Astrocyte (in vitro differentiated cells and primary cell): ENCODE data around the gene ASB1. TPM values are rescaled to one million over a fixed set of nuclear protein-coding genes. Genes with fewer than 3 reads are reported as not detected.

ENCODE experiments used
- DNase-seq: peaks from one replicate; pipeline ENCODE4 v3.0.0-alpha.2; 2010; ENCODE audit warnings: low read depth
- FAIRE-seq: peaks from 2 replicates; lab custom pipeline; 2011; peaks lifted over from hg19 to GRCh38; lab: Jason Lieb, UNC
- H2AFZ ChIP-seq: 2 replicates; pipeline ENCODE4 v1.6.0; 2012; ENCODE audit warnings: low read depth, low read length, inconsistent platforms
- H3K27ac ChIP-seq: 2 replicates; pipeline ENCODE4 v1.5.1; 2011; ENCODE audit warnings: low read depth, low read length, inconsistent platforms
- H3K27me3 ChIP-seq: 2 replicates; pipeline ENCODE4 v1.6.0; 2011; ENCODE audit warnings: low read length, inconsistent platforms; ENCODE audit not compliant: insufficient read depth
- H3K36me3 ChIP-seq: 2 replicates; pipeline ENCODE4 v1.5.1; 2011; ENCODE audit warnings: low read length, inconsistent platforms; ENCODE audit not compliant: insufficient read depth
- H3K4me1 ChIP-seq: 2 replicates; pipeline ENCODE4 v1.5.1; 2011; ENCODE audit warnings: low read length, inconsistent platforms; ENCODE audit not compliant: insufficient read depth
- H3K4me2 ChIP-seq: 2 replicates; pipeline ENCODE4 v1.6.0; 2012; ENCODE audit warnings: low read length, inconsistent platforms
- H3K4me3 ChIP-seq: 2 replicates; pipeline ENCODE4 v1.5.1; 2011; ENCODE audit warnings: low read depth, mild to moderate bottlenecking, low read length, inconsistent platforms; ENCODE audit not compliant: insufficient read depth
- H3K79me2 ChIP-seq: 2 replicates; pipeline ENCODE4 v1.6.0; 2012; ENCODE audit warnings: mild to moderate bottlenecking, low read length, inconsistent platforms; ENCODE audit not compliant: insufficient read depth
- H3K9ac ChIP-seq: 2 replicates; pipeline ENCODE4 v1.6.0; 2012; ENCODE audit warnings: mild to moderate bottlenecking, low read length, inconsistent platforms
- H3K9me3 ChIP-seq: 2 replicates; pipeline ENCODE4 v1.5.1; 2012; ENCODE audit warnings: low read depth, mild to moderate bottlenecking, low read length, inconsistent platforms; ENCODE audit not compliant: insufficient read depth
- H4K20me1 ChIP-seq: 2 replicates; pipeline ENCODE4 v1.6.0; 2012; ENCODE audit warnings: low read length, inconsistent platforms; ENCODE audit not compliant: insufficient read depth
- H3K27ac Mint-ChIP-seq: one replicate; pipeline ENCODE4 v1.8.0; 2021; ENCODE audit warnings: mild to moderate bottlenecking, mixed read lengths; ENCODE audit not compliant: unreplicated experiment
- H3K27me3 Mint-ChIP-seq: one replicate; pipeline ENCODE4 v1.8.0; 2021; ENCODE audit warnings: low read depth, mixed read lengths; ENCODE audit not compliant: unreplicated experiment
- H3K36me3 Mint-ChIP-seq: one replicate; pipeline ENCODE4 v1.8.0; 2021; ENCODE audit warnings: low read depth, mixed read lengths; ENCODE audit not compliant: unreplicated experiment
- H3K4me1 Mint-ChIP-seq: one replicate; pipeline ENCODE4 v1.8.0; 2021; ENCODE audit warnings: low read depth, mixed read lengths; ENCODE audit not compliant: unreplicated experiment
- H3K4me3 Mint-ChIP-seq: one replicate; pipeline ENCODE4 v1.8.0; 2021; ENCODE audit warnings: mild to moderate bottlenecking, moderate library complexity, mixed read lengths; ENCODE audit not compliant: unreplicated experiment
- H3K9me3 Mint-ChIP-seq: one replicate; pipeline ENCODE4 v1.8.0; 2021; ENCODE audit warnings: mild to moderate bottlenecking, mixed read lengths; ENCODE audit not compliant: unreplicated experiment
- CTCF ChIP-seq: IDR thresholded peaks from 2 replicates; pipeline ENCODE4 v1.5.1; 2011; ENCODE audit warnings: low read depth, mild to moderate bottlenecking, inconsistent platforms, low read length, moderate library complexity; ENCODE audit not compliant: insufficient read depth
- EZH2 ChIP-seq: IDR thresholded peaks from 2 replicates; pipeline ENCODE4 v1.6.1; 2012; ENCODE audit warnings: mild to moderate bottlenecking, low read length, inconsistent platforms; ENCODE audit not compliant: insufficient read depth
- total RNA-seq: library from RNA; stranded (reverse); gene quantifications from 2 replicates; pipeline ENCODE4 v1.2.1, GENCODE V29; 2021

The ASB1 gene
- total RNA-seq, 1 donor from 2014 or later: 30.6 TPM

- no peak overlapping the region for H3K4me2 ChIP-seq
- Mint-ChIP-seq H3K4me3 (no peak overlapping the region), H3K36me3 (peaks cover 32% of the 10 kb centered on the region), H3K27me3 (no peaks in the 10 kb centered on the region), H3K27ac (no peak overlapping the region), H3K9me3 (no peaks in the 10 kb centered on the region), H3K4me1 (peaks cover 7% of the 10 kb centered on the region)
- H3K9ac ChIP-seq: no peak overlapping the region
- no peak overlapping the region for H3K27ac ChIP-seq
- H3K4me1 ChIP-seq: peaks cover 20% of the 10 kb centered on the region
- no peak overlapping the region for H3K4me3 ChIP-seq
- TF ChIP-seq CTCF: no peak
- no peak for TF ChIP-seq EZH2
- no peaks in the 10 kb centered on the region for H3K27me3 ChIP-seq
- peaks cover 56% of the 10 kb centered on the region for H3K36me3 ChIP-seq
- DNase-seq (no peak), FAIRE-seq (no peak)
- peaks cover 25% of the 10 kb centered on the region for H4K20me1 ChIP-seq
- peaks cover 95% of the 10 kb centered on the region for H3K79me2 ChIP-seq
- no peak overlapping the region for H2AFZ ChIP-seq
- no peaks in the 10 kb centered on the region for H3K9me3 ChIP-seq
Measured at GRCh38 chr2:238445409-238446190, 18.9 kb downstream of the ASB1 start.

GRCh38 chr2:238446371-238446770 lies 19.6 kb downstream of the ASB1 start:
- Histone ChIP-seq H3K4me2 (no peak overlapping the region), H4K20me1 (peaks cover 31% of the 10 kb centered on the region), H3K9me3 (no peaks in the 10 kb centered on the region), H3K4me1 (peaks cover 13% of the 10 kb centered on the region), H3K27ac (no peak overlapping the region), H3K27me3 (no peaks in the 10 kb centered on the region), H3K4me3 (no peak overlapping the region), H3K36me3 (peaks cover 63% of the 10 kb centered on the region), H3K79me2 (peaks cover 95% of the 10 kb centered on the region), H2AFZ (no peak overlapping the region), H3K9ac (no peak overlapping the region)
- Mint-ChIP-seq H3K27ac (no peak overlapping the region), H3K9me3 (no peaks in the 10 kb centered on the region), H3K36me3 (peaks cover 36% of the 10 kb centered on the region), H3K27me3 (no peaks in the 10 kb centered on the region), H3K4me1 (peaks cover 5% of the 10 kb centered on the region), H3K4me3 (no peak overlapping the region)
- FAIRE-seq (no peak), DNase-seq (no peak)
- no peak for TF ChIP-seq EZH2
- no peak for TF ChIP-seq CTCF
